Adrenal gland (tissue), 5 donors: ENCODE measurements around the gene CNTN2.

ENCODE experiments used
- CTCF ChIP-seq, 6 experiments: fragments of 450-650 bp in 4 of 6; fragments of 200-600 bp in 2 of 6; sonication (generic) in 1 of 6; IDR thresholded peaks; 1 replicate in 5 of 6; 2 replicates in 1 of 6; pipeline versions ENCODE4 v1.5.1 to v1.8.0; 2016 to 2021; ENCODE audit warnings: antibody characterized with exemption in 6 of 6, mild to moderate bottlenecking in 2 of 6, moderate library complexity in 1 of 6
- POLR2A ChIP-seq, 2 donors: fragments of 450-650 bp; IDR thresholded peaks; one replicate each; pipeline ENCODE4 v1.6.1; 2017; ENCODE audit warnings: antibody characterized with exemption in 2 of 2, mild to moderate bottlenecking in 2 of 2, moderate library complexity in 1 of 2
- donor health status: DM: no; HTN: no; CAD: no.

- TF ChIP-seq CTCF (IDR thresholded peaks at IDR 0.05) (no peak), POLR2A (IDR thresholded peaks at IDR 0.05) (no peak)
Observed at GRCh38 chr1:205043866-205044265, 854 bp downstream of the CNTN2 start.
